WTC11 (cell line): ENCODE measurements around the gene ZNF609. TPM values are rescaled to one million over a fixed set of nuclear protein-coding genes. Genes with fewer than 3 reads are reported as not detected.
A peak's percentile ranks its signal among the peaks of the same experiment; 100 is the strongest.

Source experiments
- ATAC-seq: fragments of 200-7000 bp; cut with Tn5 transposase; 2 replicates; pipeline ENCODE4 v1.10.0; 2021; ENCODE audit warnings: mild to moderate bottlenecking, moderate library complexity
- CTCF ChIA-PET: fragments of 300-600 bp; sonication (Branson Sonifier 250); formaldehyde crosslinking; loops from one replicate; lab custom pipeline; 2021; ENCODE audit warnings: antibody characterized with exemption; lab: Charles Lee
- POLR2A ChIA-PET: fragments of 350-600 bp; sonication (Branson Sonifier 250); formaldehyde crosslinking; loops from one replicate; lab custom pipeline; 2021; ENCODE audit warnings: antibody characterized with exemption; lab: Charles Lee
- DNase-seq: peaks from one replicate; pipeline ENCODE4 v3.0.0; 2021; ENCODE audit warnings: low spot score
- H3K27ac Mint-ChIP-seq: 2 replicates; pipeline ENCODE4 v1.8.0; 2021; ENCODE audit warnings: mixed read lengths
- H3K27me3 Mint-ChIP-seq: 2 replicates; pipeline ENCODE4 v1.8.0; 2021; ENCODE audit warnings: low read depth, mild to moderate bottlenecking, moderate library complexity, mixed read lengths
- H3K36me3 Mint-ChIP-seq: 2 replicates; pipeline ENCODE4 v1.8.0; 2021; ENCODE audit warnings: mixed read lengths
- H3K4me1 Mint-ChIP-seq: 2 replicates; pipeline ENCODE4 v1.8.0; 2022; ENCODE audit warnings: mixed read lengths
- H3K4me3 Mint-ChIP-seq: 2 replicates; pipeline ENCODE4 v1.8.0; 2021; ENCODE audit warnings: mild to moderate bottlenecking, moderate library complexity, mixed read lengths
- H3K9me3 Mint-ChIP-seq: 2 replicates; pipeline ENCODE4 v1.8.0; 2021; ENCODE audit warnings: mixed read lengths
- ELF4 ChIP-seq: sonication (generic); formaldehyde crosslinking; IDR thresholded peaks from 2 replicates; pipeline ENCODE4 v1.8.1; 2022; ENCODE audit warnings: low read depth, mild to moderate bottlenecking, moderate library complexity, missing genetic modification reagents
- EMX1 ChIP-seq: fragments of 250-450 bp; sonication (Bioruptor Pico); IDR thresholded peaks from 2 replicates; pipeline ENCODE4 v1.8.0; 2021; ENCODE audit warnings: mild to moderate bottlenecking
- ESRRA ChIP-seq: sonication (generic); formaldehyde crosslinking; IDR thresholded peaks from 2 replicates; pipeline ENCODE4 v1.8.1; 2022; ENCODE audit warnings: mild to moderate bottlenecking, missing genetic modification reagents, borderline replicate concordance
- GABPB1 ChIP-seq: sonication (generic); formaldehyde crosslinking; IDR thresholded peaks from 2 replicates; pipeline ENCODE4 v1.8.1; 2023; ENCODE audit warnings: mild to moderate bottlenecking, missing genetic modification reagents
- IRF2 ChIP-seq: sonication (generic); formaldehyde crosslinking; IDR thresholded peaks from 2 replicates; pipeline ENCODE4 v1.8.0; 2022; ENCODE audit warnings: low read depth, missing genetic modification reagents, borderline replicate concordance
- KAT7 ChIP-seq: sonication (generic); formaldehyde crosslinking; IDR thresholded peaks from 2 replicates; pipeline ENCODE4 v1.8.1; 2023; ENCODE audit warnings: missing genetic modification reagents, mild to moderate bottlenecking, borderline replicate concordance
- MAX ChIP-seq: sonication (generic); formaldehyde crosslinking; IDR thresholded peaks from 2 replicates; pipeline ENCODE4 v1.8.0; 2022; ENCODE audit warnings: mild to moderate bottlenecking, missing genetic modification reagents
- NFE2L1 ChIP-seq: sonication (generic); formaldehyde crosslinking; IDR thresholded peaks from 2 replicates; pipeline ENCODE4 v1.8.1; 2023; ENCODE audit warnings: missing genetic modification reagents
- NR1H2 ChIP-seq: sonication (generic); formaldehyde crosslinking; IDR thresholded peaks from 2 replicates; pipeline ENCODE4 v1.9.0; 2021; ENCODE audit warnings: mild to moderate bottlenecking, moderate library complexity, missing genetic modification reagents
- NR2C2 ChIP-seq: sonication (generic); formaldehyde crosslinking; IDR thresholded peaks from 2 replicates; pipeline ENCODE4 v1.8.0; 2022; ENCODE audit warnings: mild to moderate bottlenecking, missing genetic modification reagents
- RORB ChIP-seq: fragments of 250-450 bp; sonication (Bioruptor Pico); IDR thresholded peaks from 2 replicates; pipeline ENCODE4 v1.9.0; 2021; ENCODE audit warnings: mild to moderate bottlenecking
- SMAD3 ChIP-seq: sonication (generic); formaldehyde crosslinking; IDR thresholded peaks from 2 replicates; pipeline ENCODE4 v1.8.0; 2022; ENCODE audit warnings: missing genetic modification reagents, mild to moderate bottlenecking, borderline replicate concordance
- ZNF121 ChIP-seq: sonication (generic); formaldehyde crosslinking; IDR thresholded peaks from 2 replicates; pipeline ENCODE4 v1.8.0; 2023; ENCODE audit warnings: missing genetic modification reagents
- ZNF232 ChIP-seq: sonication (generic); formaldehyde crosslinking; IDR thresholded peaks from 2 replicates; pipeline ENCODE4 v1.8.0; 2022; ENCODE audit warnings: mild to moderate bottlenecking, missing genetic modification reagents
- ZNF425 ChIP-seq: fragments of 250-450 bp; sonication (Bioruptor Pico); conservative IDR thresholded peaks from 2 replicates; pipeline ENCODE4 v1.9.0; 2021; ENCODE audit warnings: mild to moderate bottlenecking
- total RNA-seq: library from RNA; stranded (reverse); gene quantifications from 3 replicates; pipeline ENCODE4 v1.2.3, GENCODE V29; 2021
- TF ChIP-seq, protein P1 (sequence below): fragments of 250-450 bp; sonication (Bioruptor Pico); IDR thresholded peaks from 2 replicates; pipeline ENCODE4 v1.8.0; 2021; ENCODE audit warnings: mild to moderate bottlenecking
- TF ChIP-seq, protein P2 (sequence below): sonication (generic); formaldehyde crosslinking; conservative IDR thresholded peaks from 2 replicates; pipeline ENCODE4 v1.8.1; 2023; ENCODE audit warnings: mild to moderate bottlenecking, low read depth, missing genetic modification reagents, moderate library complexity
- TF ChIP-seq, protein P3 (sequence below): sonication (generic); formaldehyde crosslinking; IDR thresholded peaks from 2 replicates; pipeline ENCODE4 v1.8.1; 2023; ENCODE audit warnings: mild to moderate bottlenecking, missing genetic modification reagents, borderline replicate concordance

The ZNF609 gene
- total RNA-seq, 1 experiment from 2014 or later: 47.4 TPM

- Mint-ChIP-seq H3K4me3 (no peak overlapping the region), H3K9me3 (no peaks in the 10 kb centered on the region), H3K27me3 (no peaks in the 10 kb centered on the region), H3K27ac (0 out of 2 replicates have a peak overlapping the region, but pooled peaks have one; percentile 17), H3K4me1 (peaks cover 20% of the 10 kb centered on the region), H3K36me3 (peaks cover 2% of the 10 kb centered on the region; the same call in 1 of the 2 replicates)
- ATAC-seq (no peak), DNase-seq (no peak)
- no peak for TF ChIP-seq SMAD3 (CRISPR knock-in tag)
- no peak for TF ChIP-seq ZNF232 (CRISPR knock-in tag)
- no peak for TF ChIP-seq ESRRA
- TF ChIP-seq ZNF121 (CRISPR knock-in tag): no peak
- no peak for TF ChIP-seq ZNF425
- no peak for TF ChIP-seq GABPB1 (CRISPR knock-in tag)
- TF ChIP-seq, protein P1, sequence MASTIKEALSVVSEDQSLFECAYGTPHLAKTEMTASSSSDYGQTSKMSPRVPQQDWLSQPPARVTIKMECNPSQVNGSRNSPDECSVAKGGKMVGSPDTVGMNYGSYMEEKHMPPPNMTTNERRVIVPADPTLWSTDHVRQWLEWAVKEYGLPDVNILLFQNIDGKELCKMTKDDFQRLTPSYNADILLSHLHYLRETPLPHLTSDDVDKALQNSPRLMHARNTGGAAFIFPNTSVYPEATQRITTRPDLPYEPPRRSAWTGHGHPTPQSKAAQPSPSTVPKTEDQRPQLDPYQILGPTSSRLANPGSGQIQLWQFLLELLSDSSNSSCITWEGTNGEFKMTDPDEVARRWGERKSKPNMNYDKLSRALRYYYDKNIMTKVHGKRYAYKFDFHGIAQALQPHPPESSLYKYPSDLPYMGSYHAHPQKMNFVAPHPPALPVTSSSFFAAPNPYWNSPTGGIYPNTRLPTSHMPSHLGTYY (CRISPR knock-in tag): no peak
- TF ChIP-seq, protein P2, sequence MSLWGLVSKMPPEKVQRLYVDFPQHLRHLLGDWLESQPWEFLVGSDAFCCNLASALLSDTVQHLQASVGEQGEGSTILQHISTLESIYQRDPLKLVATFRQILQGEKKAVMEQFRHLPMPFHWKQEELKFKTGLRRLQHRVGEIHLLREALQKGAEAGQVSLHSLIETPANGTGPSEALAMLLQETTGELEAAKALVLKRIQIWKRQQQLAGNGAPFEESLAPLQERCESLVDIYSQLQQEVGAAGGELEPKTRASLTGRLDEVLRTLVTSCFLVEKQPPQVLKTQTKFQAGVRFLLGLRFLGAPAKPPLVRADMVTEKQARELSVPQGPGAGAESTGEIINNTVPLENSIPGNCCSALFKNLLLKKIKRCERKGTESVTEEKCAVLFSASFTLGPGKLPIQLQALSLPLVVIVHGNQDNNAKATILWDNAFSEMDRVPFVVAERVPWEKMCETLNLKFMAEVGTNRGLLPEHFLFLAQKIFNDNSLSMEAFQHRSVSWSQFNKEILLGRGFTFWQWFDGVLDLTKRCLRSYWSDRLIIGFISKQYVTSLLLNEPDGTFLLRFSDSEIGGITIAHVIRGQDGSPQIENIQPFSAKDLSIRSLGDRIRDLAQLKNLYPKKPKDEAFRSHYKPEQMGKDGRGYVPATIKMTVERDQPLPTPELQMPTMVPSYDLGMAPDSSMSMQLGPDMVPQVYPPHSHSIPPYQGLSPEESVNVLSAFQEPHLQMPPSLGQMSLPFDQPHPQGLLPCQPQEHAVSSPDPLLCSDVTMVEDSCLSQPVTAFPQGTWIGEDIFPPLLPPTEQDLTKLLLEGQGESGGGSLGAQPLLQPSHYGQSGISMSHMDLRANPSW (CRISPR knock-in tag): no peak
- no peak for TF ChIP-seq EMX1
- TF ChIP-seq NFE2L1: no peak
- TF ChIP-seq, protein P3, sequence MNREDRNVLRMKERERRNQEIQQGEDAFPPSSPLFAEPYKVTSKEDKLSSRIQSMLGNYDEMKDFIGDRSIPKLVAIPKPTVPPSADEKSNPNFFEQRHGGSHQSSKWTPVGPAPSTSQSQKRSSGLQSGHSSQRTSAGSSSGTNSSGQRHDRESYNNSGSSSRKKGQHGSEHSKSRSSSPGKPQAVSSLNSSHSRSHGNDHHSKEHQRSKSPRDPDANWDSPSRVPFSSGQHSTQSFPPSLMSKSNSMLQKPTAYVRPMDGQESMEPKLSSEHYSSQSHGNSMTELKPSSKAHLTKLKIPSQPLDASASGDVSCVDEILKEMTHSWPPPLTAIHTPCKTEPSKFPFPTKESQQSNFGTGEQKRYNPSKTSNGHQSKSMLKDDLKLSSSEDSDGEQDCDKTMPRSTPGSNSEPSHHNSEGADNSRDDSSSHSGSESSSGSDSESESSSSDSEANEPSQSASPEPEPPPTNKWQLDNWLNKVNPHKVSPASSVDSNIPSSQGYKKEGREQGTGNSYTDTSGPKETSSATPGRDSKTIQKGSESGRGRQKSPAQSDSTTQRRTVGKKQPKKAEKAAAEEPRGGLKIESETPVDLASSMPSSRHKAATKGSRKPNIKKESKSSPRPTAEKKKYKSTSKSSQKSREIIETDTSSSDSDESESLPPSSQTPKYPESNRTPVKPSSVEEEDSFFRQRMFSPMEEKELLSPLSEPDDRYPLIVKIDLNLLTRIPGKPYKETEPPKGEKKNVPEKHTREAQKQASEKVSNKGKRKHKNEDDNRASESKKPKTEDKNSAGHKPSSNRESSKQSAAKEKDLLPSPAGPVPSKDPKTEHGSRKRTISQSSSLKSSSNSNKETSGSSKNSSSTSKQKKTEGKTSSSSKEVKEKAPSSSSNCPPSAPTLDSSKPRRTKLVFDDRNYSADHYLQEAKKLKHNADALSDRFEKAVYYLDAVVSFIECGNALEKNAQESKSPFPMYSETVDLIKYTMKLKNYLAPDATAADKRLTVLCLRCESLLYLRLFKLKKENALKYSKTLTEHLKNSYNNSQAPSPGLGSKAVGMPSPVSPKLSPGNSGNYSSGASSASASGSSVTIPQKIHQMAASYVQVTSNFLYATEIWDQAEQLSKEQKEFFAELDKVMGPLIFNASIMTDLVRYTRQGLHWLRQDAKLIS (CRISPR knock-in tag): no peak
- no peak for TF ChIP-seq MAX (CRISPR knock-in tag)
- no peak for TF ChIP-seq ELF4 (CRISPR knock-in tag)
- no peak for TF ChIP-seq NR2C2
- TF ChIP-seq IRF2 (CRISPR knock-in tag): no peak
- ChIA-PET POLR2A (no interaction called here), CTCF (no interaction called here)
Observed at GRCh38 chr15:64560998-64561397, 100.6 kb downstream of the ZNF609 start.

- no peaks in the 10 kb centered on the region for H3K9me3 Mint-ChIP-seq
- H3K36me3 Mint-ChIP-seq: peaks cover 2% of the 10 kb centered on the region; the same call in 1 of the 2 replicates
- POLR2A ChIA-PET: interaction anchor here (0.5 kb wide), 1 partner anchor 24 kb away, joined by 5 read pairs; no protein-coding TSS in a partner anchor
- H3K27ac Mint-ChIP-seq: no peak overlapping the region
- DNase-seq (no peak), ATAC-seq (no peak)
- peaks cover 29% of the 10 kb centered on the region for H3K4me1 Mint-ChIP-seq
- H3K27me3 Mint-ChIP-seq: no peaks in the 10 kb centered on the region
- CTCF ChIA-PET: no interaction called here
- no peak overlapping the region for H3K4me3 Mint-ChIP-seq
- TF ChIP-seq NR1H2 (CRISPR knock-in tag) (no peak), KAT7 (CRISPR knock-in tag) (no peak), RORB (no peak)
- TF ChIP-seq, all 79 proteins: peak for 0
Observed at GRCh38 chr15:64562003-64562640, 101.7 kb downstream of the ZNF609 start.
